Keratinocyte (primary cell): ENCODE results near the gene BICRAL.

Experiments
- EZH2 ChIP-seq: IDR thresholded peaks from one replicate; pipeline ENCODE4 v1.6.1; 2012; ENCODE audit warnings: inconsistent platforms, mild to moderate bottlenecking, low read length, moderate library complexity
- TF ChIP-seq, protein P1 (sequence below), 3 experiments: IDR thresholded peaks in 1 of 3; conservative IDR thresholded peaks in 1 of 3; optimal IDR thresholded peaks in 1 of 3; 2 replicates in 2 of 3; 3 replicates in 1 of 3; pipeline versions ENCODE3 to v1.5.1; 2011; ENCODE audit warnings: low read length in 3 of 3, mild to moderate bottlenecking in 3 of 3, moderate library complexity in 2 of 3, control low read depth in 1 of 3, inconsistent platforms in 1 of 3; ENCODE audit not compliant: insufficient read depth in 2 of 3; ENCODE audit errors: extremely low read depth in 1 of 3

DNA sequence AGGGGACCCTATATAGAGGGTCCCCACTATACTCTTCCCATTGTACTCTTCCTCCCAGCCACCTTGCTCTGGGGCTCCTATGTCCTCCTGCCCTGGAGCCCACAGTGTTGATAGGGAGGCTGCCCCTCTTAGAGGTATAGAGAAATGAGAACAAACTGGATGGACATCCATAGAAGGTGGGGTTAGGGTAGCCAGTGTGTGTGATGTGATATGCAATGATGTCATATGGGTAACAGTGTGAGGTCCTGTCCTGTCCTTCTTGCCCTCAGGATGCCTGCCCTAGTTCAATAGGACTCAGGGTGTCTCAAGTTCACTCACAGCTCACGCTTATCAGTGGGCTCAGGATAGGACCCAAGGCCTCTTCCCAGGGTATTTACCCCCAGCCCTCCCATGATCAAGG, 134.4 kb downstream of the BICRAL start:
- no peak for TF ChIP-seq EZH2
- TF ChIP-seq, protein P1, sequence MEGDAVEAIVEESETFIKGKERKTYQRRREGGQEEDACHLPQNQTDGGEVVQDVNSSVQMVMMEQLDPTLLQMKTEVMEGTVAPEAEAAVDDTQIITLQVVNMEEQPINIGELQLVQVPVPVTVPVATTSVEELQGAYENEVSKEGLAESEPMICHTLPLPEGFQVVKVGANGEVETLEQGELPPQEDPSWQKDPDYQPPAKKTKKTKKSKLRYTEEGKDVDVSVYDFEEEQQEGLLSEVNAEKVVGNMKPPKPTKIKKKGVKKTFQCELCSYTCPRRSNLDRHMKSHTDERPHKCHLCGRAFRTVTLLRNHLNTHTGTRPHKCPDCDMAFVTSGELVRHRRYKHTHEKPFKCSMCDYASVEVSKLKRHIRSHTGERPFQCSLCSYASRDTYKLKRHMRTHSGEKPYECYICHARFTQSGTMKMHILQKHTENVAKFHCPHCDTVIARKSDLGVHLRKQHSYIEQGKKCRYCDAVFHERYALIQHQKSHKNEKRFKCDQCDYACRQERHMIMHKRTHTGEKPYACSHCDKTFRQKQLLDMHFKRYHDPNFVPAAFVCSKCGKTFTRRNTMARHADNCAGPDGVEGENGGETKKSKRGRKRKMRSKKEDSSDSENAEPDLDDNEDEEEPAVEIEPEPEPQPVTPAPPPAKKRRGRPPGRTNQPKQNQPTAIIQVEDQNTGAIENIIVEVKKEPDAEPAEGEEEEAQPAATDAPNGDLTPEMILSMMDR (optimal IDR thresholded peaks at IDR 0.05 in 1 of 3, IDR thresholded peaks at IDR 0.05 in 1 of 3, conservative IDR thresholded peaks at IDR 0.05 in 1 of 3; ENCODE audit: extremely low read depth in 1 of 3, insufficient read depth in 2 of 3, low read length in 3 of 3): no peak
